Islet of Langerhans (tissue), 1 donor: Measurements from ENCODE around the gene PTPN14.
"Not testable (repeated sequence)": the region's sequence is repeated elsewhere in the genome, so short reads cannot be mapped to it uniquely, and the experiment has no call there.

ENCODE experiments used
- FAIRE-seq: peaks from one replicate; lab custom pipeline; 2011; peaks lifted over from hg19 to GRCh38; lab: Jason Lieb, UNC

Gene PTPN14

DNA sequence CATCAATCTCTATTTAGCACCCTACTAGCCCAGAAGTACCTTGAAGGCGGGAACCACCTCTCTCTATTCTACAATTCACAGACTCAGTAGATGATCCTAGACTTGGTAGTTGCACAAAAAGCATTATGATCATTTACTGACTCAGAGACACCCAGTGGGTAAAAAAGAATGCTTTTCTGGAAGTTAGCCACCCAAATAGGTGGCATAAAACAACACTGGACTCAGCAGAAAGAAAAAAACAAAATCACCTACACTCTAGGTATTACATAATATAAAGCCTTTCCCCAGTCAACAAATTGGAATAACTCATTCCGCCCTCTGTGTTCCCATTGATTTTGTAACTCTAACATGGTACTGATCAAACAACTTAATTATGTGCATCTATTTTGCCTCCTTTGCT, 126.3 kb downstream of the PTPN14 start:
- no peak for FAIRE-seq

DNA sequence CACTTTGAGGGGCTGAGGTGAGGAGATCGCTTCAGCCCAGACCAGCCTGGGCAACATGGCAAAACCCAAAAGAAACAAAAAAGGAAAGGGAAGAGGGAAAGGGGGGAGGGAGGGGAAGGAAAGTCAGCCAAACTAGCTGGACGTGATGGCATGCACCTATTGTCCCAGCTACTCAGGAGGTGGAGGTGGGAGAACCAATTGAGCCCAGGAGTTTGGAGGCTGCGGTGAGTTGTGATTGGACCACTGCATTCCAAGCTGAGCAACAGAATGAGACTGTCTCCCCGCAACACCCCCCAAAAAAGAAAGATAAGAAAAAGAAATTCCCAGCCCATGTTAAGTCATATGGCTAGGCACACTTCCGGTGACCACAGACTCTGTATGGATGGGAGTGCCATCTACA, 128.4 kb downstream of the PTPN14 start:
- no peak for FAIRE-seq

GRCh38 chr1:214422137-214422671, 129.2 kb downstream of the PTPN14 start:
- FAIRE-seq: no peak

- FAIRE-seq: no peak
These were observed 130.6 kb downstream of the PTPN14 start for GRCh38 chr1:214420833-214421232.

DNA sequence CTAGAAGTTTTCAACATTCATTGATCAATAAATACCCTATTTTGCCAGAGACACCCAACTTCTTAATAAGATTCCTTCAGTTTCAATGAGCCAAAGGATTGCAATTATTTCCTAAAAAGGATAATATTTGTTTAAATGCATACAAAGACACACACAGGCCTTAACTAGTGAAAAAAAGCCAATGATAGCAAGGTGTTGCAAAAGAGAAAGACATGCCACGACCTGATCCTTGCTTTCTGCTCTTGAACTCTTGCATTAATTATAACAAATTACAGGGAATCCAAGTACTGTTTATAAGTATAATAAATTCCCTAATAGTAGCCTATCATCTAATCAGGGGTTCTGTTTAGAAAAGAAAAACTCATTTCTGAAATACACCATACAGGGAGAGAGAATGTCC, 131.1 kb downstream of the PTPN14 start:
- no peak for FAIRE-seq

- FAIRE-seq: no peak
These were observed 131.8 kb downstream of the PTPN14 start for GRCh38 chr1:214419650-214420049.

GRCh38 chr1:214418391-214418790, 133.0 kb downstream of the PTPN14 start:
- FAIRE-seq: no peak

DNA sequence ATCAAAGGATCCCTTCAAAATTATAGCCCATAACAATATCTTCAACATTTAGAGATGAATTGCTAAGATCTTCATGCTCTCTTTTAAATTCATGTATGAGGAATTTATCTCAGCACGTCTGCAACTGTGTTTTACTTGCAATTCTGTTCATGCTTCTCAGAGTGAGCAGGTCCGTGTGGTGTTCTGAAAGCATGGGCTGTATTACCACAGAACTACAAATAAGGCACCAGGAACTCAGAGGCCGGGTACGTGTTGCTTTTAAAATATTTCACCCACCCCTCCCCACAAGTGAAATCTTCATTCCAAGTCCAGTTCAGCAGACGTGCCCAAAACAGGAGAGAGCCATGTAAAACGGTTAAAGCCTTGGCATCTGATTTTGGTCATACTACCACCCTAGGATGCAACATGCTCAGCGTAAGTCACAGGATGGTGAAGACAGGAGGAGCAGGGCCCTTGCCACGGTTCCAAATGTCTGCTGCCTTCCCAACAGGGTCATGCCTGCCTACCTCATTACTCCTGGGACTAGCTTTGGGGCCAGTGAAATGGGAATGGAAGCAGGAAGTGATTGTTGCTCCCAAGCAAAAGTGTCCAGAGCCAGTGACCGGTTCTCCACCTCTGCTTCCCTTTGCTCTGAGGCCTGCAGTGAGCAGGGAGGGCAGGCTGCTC, 133.7 kb downstream of the PTPN14 start:
- no peak for FAIRE-seq

DNA sequence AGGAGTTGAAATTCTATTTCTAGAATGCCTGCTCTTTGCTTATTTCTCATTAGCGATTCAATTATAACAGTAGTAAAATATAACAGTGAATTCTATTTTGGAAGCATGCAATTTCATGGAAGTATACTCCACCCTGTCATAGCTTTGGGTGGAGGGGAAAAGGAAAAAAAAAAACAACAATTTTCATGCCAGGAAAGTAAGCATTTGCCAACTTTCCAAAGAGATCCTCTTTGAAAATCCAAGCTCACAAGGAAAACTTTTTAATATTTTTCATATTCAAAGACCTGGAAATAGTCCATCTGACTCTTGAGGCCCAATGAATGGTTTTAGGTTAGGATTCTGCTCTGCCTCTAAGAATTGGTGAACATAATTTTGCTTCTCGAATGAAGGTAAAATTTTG, 134.5 kb downstream of the PTPN14 start:
- FAIRE-seq: no peak

GRCh38 chr1:214416417-214416816, 135.0 kb downstream of the PTPN14 start:
- FAIRE-seq: no peak

GRCh38 chr1:214415131-214415530, 136.3 kb downstream of the PTPN14 start:
- FAIRE-seq: no peak

- no peak for FAIRE-seq
These were observed 136.7 kb downstream of the PTPN14 start for GRCh38 chr1:214414691-214415090.

- FAIRE-seq: no peak
These were observed 138.1 kb downstream of the PTPN14 start for GRCh38 chr1:214413315-214413714.

GRCh38 chr1:214404571-214405213, 146.7 kb downstream of the PTPN14 start:
- FAIRE-seq: no peak

DNA sequence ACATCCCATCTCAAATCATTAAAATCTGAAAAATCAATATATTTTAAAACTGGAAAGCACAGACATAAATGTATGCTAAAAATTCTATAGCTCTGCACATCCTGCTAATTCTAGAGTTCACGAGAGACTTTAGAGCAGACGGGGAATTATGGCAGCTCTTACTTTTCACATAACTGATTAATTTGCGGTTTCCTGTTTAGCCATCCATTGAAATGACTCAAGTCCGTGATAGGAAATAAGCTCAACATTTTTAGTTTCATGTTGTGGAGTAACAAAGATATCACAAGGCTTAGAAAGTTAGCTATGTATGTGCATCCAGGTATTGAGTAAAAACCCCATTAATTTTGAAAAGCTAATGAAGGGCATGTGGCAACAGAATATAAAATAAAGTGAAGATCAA, 147.2 kb downstream of the PTPN14 start:
- no peak for FAIRE-seq

- no peak for FAIRE-seq
These were observed 148.0 kb downstream of the PTPN14 start for GRCh38 chr1:214403431-214403830.

GRCh38 chr1:214402613-214403083, 148.8 kb downstream of the PTPN14 start:
- FAIRE-seq: no peak

GRCh38 chr1:214401666-214402065, 149.7 kb downstream of the PTPN14 start:
- FAIRE-seq: no peak

- no peak for FAIRE-seq
These were observed 151.3 kb downstream of the PTPN14 start for GRCh38 chr1:214400131-214400530.

GRCh38 chr1:214398490-214398889, 152.9 kb downstream of the PTPN14 start:
- FAIRE-seq: no peak

DNA sequence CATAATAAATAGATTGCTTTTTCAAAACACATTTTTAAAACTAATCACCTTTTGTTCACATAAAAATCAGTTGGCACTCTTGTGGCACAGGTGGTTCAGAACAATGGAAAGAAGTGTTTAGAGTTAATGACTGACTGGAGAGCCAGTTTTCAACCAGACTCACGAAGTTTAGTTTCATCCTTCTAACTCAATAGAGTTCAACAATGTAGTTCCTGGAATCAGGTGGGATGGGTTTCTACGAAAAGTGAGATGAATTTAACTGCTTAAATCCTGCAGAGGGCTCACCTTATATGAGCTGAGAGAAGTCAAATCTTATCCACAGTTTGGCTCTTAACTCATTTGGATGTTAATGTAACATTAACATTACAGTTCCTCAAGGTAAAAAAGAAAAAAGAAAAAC, 153.9 kb downstream of the PTPN14 start:
- FAIRE-seq: no peak

DNA sequence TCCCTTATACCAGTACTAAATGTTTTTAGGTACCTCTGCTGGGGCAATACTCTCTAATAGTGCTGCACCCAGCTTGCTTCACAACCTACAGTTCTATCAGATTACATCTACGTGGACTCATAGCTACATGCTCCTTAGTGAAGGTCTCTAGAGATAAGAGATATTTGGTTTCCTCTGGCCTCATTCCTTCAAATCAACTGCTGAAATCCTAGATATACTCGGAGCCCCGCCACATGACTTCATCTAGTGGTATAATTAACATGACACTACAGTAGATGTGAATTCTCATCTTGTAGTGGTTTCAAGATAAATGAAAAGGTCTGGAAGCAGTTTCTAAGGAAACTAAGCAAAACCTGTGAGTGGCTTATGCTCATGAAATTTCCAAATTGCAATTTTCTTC, 155.1 kb downstream of the PTPN14 start:
- FAIRE-seq: no peak

DNA sequence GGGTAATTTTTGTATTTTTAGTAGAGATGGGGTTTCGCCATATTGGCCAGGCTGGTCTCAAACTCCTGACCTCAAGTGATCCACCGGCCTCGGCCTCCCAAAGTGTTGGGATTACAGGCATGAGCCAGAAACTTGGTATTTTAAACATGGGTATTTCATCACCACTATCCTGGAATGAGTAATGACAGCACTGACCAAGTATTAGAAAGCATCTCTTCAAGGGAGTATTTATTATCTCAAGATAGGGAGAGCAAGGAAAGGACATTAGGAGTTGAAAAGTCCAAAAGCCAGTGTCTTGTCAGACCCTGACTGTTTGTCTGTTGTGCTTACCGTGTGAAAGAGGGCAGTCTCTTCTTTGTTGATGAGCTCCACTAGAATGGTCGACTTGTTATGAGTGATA, 156.8 kb downstream of the PTPN14 start:
- FAIRE-seq: not testable (repeated sequence)

- FAIRE-seq: no peak
These were observed 158.3 kb downstream of the PTPN14 start for GRCh38 chr1:214393086-214393485.
